SW480 (cell line): ENCODE measurements around the gene PRKCE.

Experiments
- DNase-seq: peaks from one replicate; pipeline ENCODE4 v3.0.0-alpha.2; 2016; ENCODE audit warnings: low spot score

PRKCE gene

GRCh38 chr2:46229134-46230063 lies 577.9 kb downstream of the PRKCE start:
- peak; percentile 88 for DNase-seq

GRCh38 chr2:46230115-46230571 lies 578.7 kb downstream of the PRKCE start:
- DNase-seq, result peak; percentile 63

DNA sequence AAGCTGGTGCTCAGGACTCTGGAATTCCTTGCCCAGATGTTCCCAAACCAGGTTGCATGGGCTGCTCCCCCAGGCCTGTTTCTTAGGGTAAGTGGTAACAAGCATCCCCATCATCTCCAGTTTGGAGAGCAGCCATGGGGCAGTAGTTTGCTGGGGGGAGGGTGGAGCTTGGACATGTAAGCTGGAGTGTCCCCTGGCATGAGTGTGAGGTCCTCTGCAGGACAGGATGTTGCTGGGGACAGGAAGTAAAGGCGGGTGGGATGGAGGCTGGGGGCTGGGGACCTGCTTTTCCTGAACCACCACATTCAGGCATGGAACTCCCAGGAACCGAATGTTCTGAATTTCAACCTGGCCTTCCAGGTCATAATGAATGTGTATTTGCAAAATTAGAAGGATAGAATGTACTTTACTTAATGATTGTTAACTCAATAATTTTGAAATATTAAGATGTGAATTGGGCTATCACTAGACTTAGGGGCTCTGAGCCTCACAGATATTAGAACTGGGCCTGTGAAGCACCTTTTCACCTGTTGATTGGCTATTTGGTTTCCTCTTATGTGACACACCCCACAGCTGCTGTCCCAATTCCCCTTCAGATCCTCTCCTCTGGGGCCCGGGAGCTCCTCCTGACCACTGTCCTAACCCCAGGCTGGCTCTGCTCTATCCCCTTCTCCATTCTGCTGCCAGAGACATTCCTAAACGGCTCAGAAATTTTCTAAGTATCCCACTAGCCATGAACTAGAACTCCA lies 579.4 kb downstream of the PRKCE start:
- DNase-seq, result no peak

GRCh38 chr2:46231721-46232120 lies 580.2 kb downstream of the PRKCE start:
- no peak for DNase-seq

GRCh38 chr2:46232860-46233259 lies 581.4 kb downstream of the PRKCE start:
- DNase-seq, result no peak

- DNase-seq, result no peak
Observed at GRCh38 chr2:46236006-46236875, 584.8 kb downstream of the PRKCE start.

DNA sequence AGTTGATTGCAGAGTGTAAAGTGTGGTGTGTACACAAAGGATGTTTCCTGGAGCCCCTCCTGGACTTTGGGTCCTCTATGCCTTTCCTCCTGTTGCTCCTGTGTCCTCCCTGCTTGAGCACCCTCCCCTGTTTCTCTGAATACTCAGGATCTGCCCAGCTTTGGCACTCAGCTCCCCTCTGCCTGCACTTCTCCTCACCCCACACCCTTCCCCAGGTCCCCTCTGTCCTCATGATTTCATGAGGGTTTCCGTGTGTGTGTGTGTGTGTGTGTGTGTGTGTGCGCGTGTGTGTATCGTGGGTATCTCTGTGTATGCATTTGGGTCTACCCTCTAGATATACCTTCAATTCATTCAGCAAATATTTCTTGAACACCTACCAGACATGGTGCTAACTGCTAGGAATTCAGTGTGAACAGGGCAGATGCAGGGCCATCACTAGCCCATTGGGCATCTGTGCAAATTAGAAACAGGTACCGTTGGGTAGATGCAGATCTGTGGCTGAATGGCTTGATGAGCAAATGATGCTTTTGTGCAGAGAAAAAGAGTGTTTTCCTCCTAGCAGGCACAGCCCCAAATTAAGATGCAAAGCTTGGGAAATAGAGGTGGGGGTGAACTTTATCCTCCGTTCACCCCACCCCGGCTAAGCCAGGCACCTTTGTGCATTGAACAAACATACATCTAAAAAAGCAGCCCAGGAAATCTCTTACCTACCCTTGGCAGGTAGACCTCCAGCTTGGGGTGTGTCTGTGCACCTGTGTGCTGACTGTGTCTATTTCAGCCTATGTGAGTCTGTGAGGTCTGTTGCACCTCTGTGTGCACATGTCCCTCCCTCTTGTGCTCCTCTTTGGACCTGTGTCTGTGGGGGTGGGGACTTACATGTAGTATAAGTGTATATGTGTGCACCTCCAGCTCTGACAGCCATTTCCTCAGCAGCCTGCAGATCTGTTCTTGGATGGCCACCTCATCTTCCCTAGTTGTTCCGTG lies 585.7 kb downstream of the PRKCE start:
- DNase-seq, result no peak
